ENCODE results near the gene PLS1.

The PLS1 gene

DNA sequence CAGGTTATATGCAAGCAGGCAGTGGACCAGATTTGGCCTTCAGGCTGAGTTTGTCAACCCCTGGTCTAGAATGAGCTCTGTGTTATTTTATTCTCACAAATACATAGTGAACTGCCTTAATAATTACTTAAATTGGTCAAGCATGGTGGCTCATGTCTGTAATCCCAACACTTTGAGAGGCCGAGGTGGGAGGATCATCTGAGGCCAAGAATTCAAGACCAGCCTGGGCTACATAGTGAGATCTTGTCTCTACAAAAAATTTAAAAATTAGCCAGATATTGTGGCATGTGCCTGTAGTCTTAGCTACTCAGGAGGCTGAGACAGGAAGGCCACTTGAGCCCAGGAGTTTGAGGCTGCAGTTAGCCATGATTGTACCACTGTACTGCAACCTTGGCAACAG lies 15.0 kb downstream of the PLS1 start:
- TF ChIP-seq, protein P1, sequence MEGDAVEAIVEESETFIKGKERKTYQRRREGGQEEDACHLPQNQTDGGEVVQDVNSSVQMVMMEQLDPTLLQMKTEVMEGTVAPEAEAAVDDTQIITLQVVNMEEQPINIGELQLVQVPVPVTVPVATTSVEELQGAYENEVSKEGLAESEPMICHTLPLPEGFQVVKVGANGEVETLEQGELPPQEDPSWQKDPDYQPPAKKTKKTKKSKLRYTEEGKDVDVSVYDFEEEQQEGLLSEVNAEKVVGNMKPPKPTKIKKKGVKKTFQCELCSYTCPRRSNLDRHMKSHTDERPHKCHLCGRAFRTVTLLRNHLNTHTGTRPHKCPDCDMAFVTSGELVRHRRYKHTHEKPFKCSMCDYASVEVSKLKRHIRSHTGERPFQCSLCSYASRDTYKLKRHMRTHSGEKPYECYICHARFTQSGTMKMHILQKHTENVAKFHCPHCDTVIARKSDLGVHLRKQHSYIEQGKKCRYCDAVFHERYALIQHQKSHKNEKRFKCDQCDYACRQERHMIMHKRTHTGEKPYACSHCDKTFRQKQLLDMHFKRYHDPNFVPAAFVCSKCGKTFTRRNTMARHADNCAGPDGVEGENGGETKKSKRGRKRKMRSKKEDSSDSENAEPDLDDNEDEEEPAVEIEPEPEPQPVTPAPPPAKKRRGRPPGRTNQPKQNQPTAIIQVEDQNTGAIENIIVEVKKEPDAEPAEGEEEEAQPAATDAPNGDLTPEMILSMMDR (IDR thresholded peaks at IDR 0.05), result no peak
- no peak overlapping the region for H3K4me3 ChIP-seq
- no peak for DNase-seq (ENCODE audit: low spot score)
- no peak overlapping the region for H3K27ac ChIP-seq

DNA sequence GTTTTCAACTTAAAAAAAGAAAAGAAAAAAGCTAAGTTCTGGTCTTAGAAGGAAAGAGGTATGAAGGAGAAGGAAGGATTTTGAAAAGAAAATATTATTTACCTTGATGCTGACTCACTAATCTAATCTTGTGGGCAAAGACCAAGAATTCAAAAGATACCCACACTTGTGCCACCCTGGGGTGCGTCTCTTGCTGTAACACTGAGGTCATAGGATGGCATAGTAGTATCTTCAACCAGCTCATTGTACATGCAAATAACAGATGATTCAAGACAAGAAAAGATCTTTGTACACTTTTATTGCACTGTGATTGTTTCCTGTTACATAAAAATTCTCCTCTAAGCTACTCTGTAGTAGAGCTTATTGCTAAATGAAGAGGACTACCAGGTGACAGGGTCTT lies 17.3 kb downstream of the PLS1 start:
- no peak overlapping the region for H3K27ac ChIP-seq
- no peak for DNase-seq (ENCODE audit: low spot score)
- TF ChIP-seq, protein P1 (IDR thresholded peaks at IDR 0.05), result no peak
- H3K4me3 ChIP-seq, result no peak overlapping the region

DNA sequence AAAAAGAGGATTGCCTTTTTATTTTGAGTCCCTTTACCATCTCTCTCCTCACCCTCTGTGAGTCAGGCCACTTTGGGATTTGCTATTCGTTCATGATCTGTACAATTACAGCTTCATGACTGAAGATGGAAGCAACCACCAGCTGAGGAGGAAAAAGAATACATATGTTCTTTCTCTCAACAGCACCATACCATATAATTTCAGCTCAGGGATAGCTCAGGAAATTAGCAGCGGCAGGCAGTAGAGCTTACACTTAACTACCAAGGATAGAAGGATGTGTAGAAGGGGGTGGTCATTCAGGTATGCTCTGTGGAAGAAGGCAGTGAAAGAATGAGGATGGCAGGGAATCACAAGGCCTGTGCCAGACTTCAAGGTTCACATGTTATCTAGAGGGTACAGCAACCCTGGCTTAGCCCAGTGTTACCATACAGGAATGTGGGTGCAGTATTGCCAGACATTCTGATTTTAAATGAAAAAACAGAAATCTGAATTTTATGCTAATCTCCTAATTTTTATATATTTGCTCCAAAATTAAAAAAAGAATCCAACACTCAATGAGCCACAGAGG lies 17.9 kb downstream of the PLS1 start:
- no peak for DNase-seq (ENCODE audit: low spot score)
- no peak overlapping the region for H3K4me3 ChIP-seq
- TF ChIP-seq, protein P1 (IDR thresholded peaks at IDR 0.05), result no peak
- no peak overlapping the region for H3K27ac ChIP-seq

DNA sequence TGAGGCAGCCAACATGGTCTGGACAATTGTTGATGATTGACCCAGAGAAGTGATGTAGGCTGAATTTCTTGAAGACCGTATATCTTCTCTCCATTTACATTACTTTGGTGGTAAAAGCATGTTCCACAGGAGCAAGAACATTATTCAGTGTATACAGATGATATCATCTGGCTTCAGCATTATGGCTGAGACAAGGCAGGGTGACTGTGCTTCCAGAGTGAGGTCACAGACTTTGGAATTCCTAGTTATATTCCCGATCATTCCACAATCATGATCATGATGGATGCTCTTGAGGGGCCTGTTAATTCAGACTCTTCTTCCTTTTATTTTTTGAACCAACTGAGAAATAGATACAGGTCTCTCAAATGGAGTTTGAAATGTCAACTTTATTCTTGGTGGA lies 19.0 kb downstream of the PLS1 start:
- TF ChIP-seq, protein P1 (IDR thresholded peaks at IDR 0.05), result no peak
- H3K27ac ChIP-seq, result no peak overlapping the region
- DNase-seq (ENCODE audit: low spot score), result no peak
- H3K4me3 ChIP-seq, result no peak overlapping the region

DNA sequence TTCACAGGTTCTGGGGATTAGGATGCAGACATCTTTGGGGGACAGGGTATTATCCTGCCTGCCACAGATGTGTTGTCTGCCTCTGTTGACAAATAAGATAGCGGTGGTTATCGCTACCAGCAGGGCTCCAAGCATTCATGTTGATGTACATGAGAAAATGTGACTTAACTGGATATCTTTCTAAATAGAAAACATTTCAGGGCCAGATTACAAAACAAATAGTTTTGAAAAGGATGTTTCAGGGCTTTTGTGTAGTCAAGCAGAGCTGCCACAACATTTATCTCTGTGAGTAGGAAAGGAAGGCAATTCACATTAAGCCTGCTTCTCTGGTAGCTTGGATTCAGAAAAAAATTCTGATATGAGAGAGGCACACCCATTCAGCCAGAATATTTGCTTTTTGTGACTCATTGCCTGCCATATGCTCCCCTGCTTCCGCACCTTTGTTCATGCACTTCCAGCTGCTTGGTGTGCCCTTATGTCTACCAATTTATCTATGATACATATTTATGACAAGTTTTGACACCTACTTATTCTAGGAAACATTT lies 22.8 kb downstream of the PLS1 start:
- TF ChIP-seq, protein P1 (IDR thresholded peaks at IDR 0.05), result no peak
- no peak for DNase-seq (ENCODE audit: low spot score)
- Histone ChIP-seq H3K4me3 (no peak overlapping the region), H3K27ac (no peak overlapping the region)

DNA sequence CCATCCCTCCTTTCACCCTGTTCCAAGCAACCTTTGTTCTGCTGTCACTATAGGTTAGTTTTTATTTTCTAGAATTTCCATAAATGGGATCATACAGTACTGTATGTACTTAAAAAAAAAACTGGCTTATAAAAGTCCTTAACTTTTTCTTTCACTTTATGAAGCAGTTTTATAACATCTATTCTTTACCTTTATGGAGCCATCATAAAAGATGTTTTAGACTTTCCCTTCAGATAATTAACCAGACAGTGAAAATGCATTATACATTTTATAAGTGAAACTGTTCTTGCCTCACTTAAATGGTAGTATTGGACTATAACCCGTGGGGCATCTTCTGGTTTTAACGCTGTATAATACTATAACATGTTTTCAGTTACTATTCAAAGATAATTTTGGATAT lies 26.2 kb downstream of the PLS1 start:
- H3K4me3 ChIP-seq, result no peak overlapping the region
- TF ChIP-seq, protein P1 (IDR thresholded peaks at IDR 0.05), result no peak
- no peak overlapping the region for H3K27ac ChIP-seq
- DNase-seq (ENCODE audit: low spot score), result no peak

DNA sequence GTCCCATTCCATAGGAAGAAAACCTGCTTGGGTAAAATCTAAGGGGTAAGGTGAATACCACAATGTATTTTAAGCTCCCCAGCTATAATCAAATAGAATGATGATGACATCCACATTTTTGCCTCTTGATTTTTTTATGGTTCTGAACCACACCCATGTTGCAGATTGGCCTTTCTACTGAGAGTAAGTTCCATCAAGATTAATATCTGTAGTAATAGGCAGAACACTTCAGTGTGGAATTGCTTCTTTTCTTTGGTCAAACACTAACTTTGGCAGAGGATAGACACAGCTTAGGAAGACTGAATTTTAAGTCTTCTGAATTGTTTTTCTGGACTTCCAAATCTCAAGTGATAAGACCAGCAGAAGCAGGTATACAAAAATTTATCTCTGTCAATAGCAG lies 27.0 kb downstream of the PLS1 start:
- Histone ChIP-seq H3K27ac (no peak overlapping the region), H3K4me3 (no peak overlapping the region)
- TF ChIP-seq, protein P1 (IDR thresholded peaks at IDR 0.05), result no peak
- DNase-seq (ENCODE audit: low spot score), result no peak
